Loucy (cell line): Measurements from ENCODE around the gene GAN.

Experiments
- H2AFZ ChIP-seq: fragments of 200-600 bp; sonication (generic); 2 replicates; pipeline ENCODE4 v1.6.0; 2016; ENCODE audit warnings: antibody characterized with exemption, mild to moderate bottlenecking, low read length, moderate library complexity
- H3F3A ChIP-seq: fragments of 200-600 bp; 2 replicates; pipeline ENCODE4 v1.6.0; 2016; ENCODE audit warnings: antibody characterized with exemption, low read depth, mild to moderate bottlenecking
- H3K27me3 ChIP-seq: fragments of 200-600 bp; sonication (generic); 2 replicates; pipeline ENCODE4 v1.6.1; 2014; ENCODE audit warnings: low read length, mild to moderate bottlenecking; ENCODE audit not compliant: insufficient read depth, poor library complexity, severe bottlenecking
- H3K36me3 ChIP-seq: fragments of 200-600 bp; sonication (generic); 2 replicates; pipeline ENCODE4 v1.6.1; 2016; ENCODE audit warnings: low read length; ENCODE audit not compliant: insufficient read depth
- H3K4me1 ChIP-seq: fragments of 200-600 bp; sonication (generic); 2 replicates; pipeline ENCODE4 v1.5.1; 2014; ENCODE audit warnings: low read length, mild to moderate bottlenecking; ENCODE audit not compliant: insufficient read depth, poor library complexity, severe bottlenecking
- H3K4me2 ChIP-seq: fragments of 200-600 bp; sonication (generic); 2 replicates; pipeline ENCODE4 v1.6.0; 2014; ENCODE audit warnings: antibody characterized with exemption, low read length, low read depth, mild to moderate bottlenecking; ENCODE audit not compliant: poor library complexity, severe bottlenecking
- H3K4me3 ChIP-seq: fragments of 200-600 bp; sonication (generic); 2 replicates; pipeline ENCODE4 v1.5.1; 2014; ENCODE audit warnings: low read length, mild to moderate bottlenecking, mixed read lengths; ENCODE audit not compliant: poor library complexity, severe bottlenecking
- H3K79me2 ChIP-seq: fragments of 200-600 bp; sonication (generic); 2 replicates; pipeline ENCODE4 v1.6.1; 2014; ENCODE audit warnings: low read length; ENCODE audit not compliant: insufficient read depth
- H3K9ac ChIP-seq: fragments of 200-600 bp; sonication (generic); 2 replicates; pipeline ENCODE4 v1.6.0; 2014; ENCODE audit warnings: mild to moderate bottlenecking, low read depth, low read length, moderate library complexity; ENCODE audit not compliant: poor library complexity, severe bottlenecking
- H3K9me2 ChIP-seq: fragments of 200-600 bp; sonication (generic); replicated peaks from 2 replicates; pipeline ENCODE4 v1.6.1; 2016; ENCODE audit warnings: low read depth, low read length, mixed read lengths
- H3K9me3 ChIP-seq: fragments of 200-600 bp; sonication (generic); 2 replicates; pipeline ENCODE4 v1.6.1; 2014; ENCODE audit warnings: mild to moderate bottlenecking, antibody characterized with exemption, low read length, low read depth; ENCODE audit not compliant: insufficient read depth
- H4K20me1 ChIP-seq: fragments of 200-600 bp; sonication (generic); 2 replicates; pipeline ENCODE4 v1.6.0; 2014; ENCODE audit warnings: antibody characterized with exemption, low read length, mild to moderate bottlenecking; ENCODE audit not compliant: insufficient read depth, poor library complexity, severe bottlenecking
- CTCF ChIP-seq: fragments of 200-600 bp; sonication (generic); conservative IDR thresholded peaks from 2 replicates; pipeline ENCODE4 v1.5.1; 2014; ENCODE audit warnings: mild to moderate bottlenecking, antibody characterized with exemption, low read length
- EZH2phosphoT487 ChIP-seq: fragments of 200-600 bp; IDR thresholded peaks from 2 replicates; pipeline ENCODE4 v1.6.1; 2018; ENCODE audit warnings: antibody characterized with exemption, mild to moderate bottlenecking, moderate library complexity, borderline replicate concordance

GAN gene

GRCh38 chr16:81374550-81374949 lies 59.8 kb downstream of the GAN start:
- Histone ChIP-seq H3K27me3 (no peaks in the 10 kb centered on the region), H3K4me1 (no peaks in the 10 kb centered on the region), H3F3A (no peaks in the 10 kb centered on the region), H3K9me3 (no peaks in the 10 kb centered on the region), H3K9me2 (no peaks in the 10 kb centered on the region), H3K9ac (no peak overlapping the region), H3K4me3 (no peak overlapping the region), H2AFZ (no peak overlapping the region), H4K20me1 (no peaks in the 10 kb centered on the region), H3K79me2 (no peaks in the 10 kb centered on the region), H3K4me2 (no peak overlapping the region), H3K36me3 (peaks cover 43% of the 10 kb centered on the region; the same call in 1 of the 2 replicates)
- TF ChIP-seq EZH2phosphoT487 (no peak), CTCF (no peak)

GRCh38 chr16:81376880-81377279 lies 62.1 kb downstream of the GAN start:
- peaks cover 39% of the 10 kb centered on the region; the same call in 1 of the 2 replicates for H3K36me3 ChIP-seq
- no peak overlapping the region for H3K9ac ChIP-seq
- H2AFZ ChIP-seq = no peak overlapping the region
- H3K4me3 ChIP-seq = no peak overlapping the region
- H3K9me2 ChIP-seq = no peaks in the 10 kb centered on the region
- H3K79me2 ChIP-seq = no peaks in the 10 kb centered on the region
- no peaks in the 10 kb centered on the region for H3K27me3 ChIP-seq
- no peaks in the 10 kb centered on the region for H3F3A ChIP-seq
- no peaks in the 10 kb centered on the region for H4K20me1 ChIP-seq
- no peaks in the 10 kb centered on the region for H3K4me1 ChIP-seq
- TF ChIP-seq EZH2phosphoT487 = no peak
- no peak for TF ChIP-seq CTCF
- no peak overlapping the region for H3K4me2 ChIP-seq
- H3K9me3 ChIP-seq = no peaks in the 10 kb centered on the region

- Histone ChIP-seq H3K9me3 (no peaks in the 10 kb centered on the region), H3K4me2 (no peak overlapping the region), H3K9me2 (no peaks in the 10 kb centered on the region), H3K27me3 (no peaks in the 10 kb centered on the region), H3K36me3 (peaks cover 31% of the 10 kb centered on the region; the same call in 1 of the 2 replicates), H4K20me1 (no peaks in the 10 kb centered on the region), H3K4me3 (no peak overlapping the region), H2AFZ (no peak overlapping the region), H3F3A (no peaks in the 10 kb centered on the region), H3K79me2 (no peaks in the 10 kb centered on the region), H3K9ac (no peak overlapping the region), H3K4me1 (no peaks in the 10 kb centered on the region)
- TF ChIP-seq CTCF (no peak), EZH2phosphoT487 (no peak)
Measured at GRCh38 chr16:81378049-81378448, 63.3 kb downstream of the GAN start.
